ENCODE measurements around the gene ZYX. TPM values are rescaled to one million over a fixed set of nuclear protein-coding genes. Genes with fewer than 3 reads are reported as not detected.

ZYX gene
- polyA plus RNA-seq, 1 donor from 2014 or later = 10.0 TPM

- TF ChIP-seq TAF1 (IDR thresholded peaks at IDR 0.05; ENCODE audit: low read depth) (peak; percentile 53), POLR2AphosphoS5 (IDR thresholded peaks at IDR 0.05) (peak; percentile 46), RAD21 (conservative IDR thresholded peaks at IDR 0.05) (no peak), MXI1 (conservative IDR thresholded peaks at IDR 0.05; ENCODE audit: poor library complexity, severe bottlenecking) (peak; percentile 11)
- peak overlapping the region; percentile 97 for H3K4me3 ChIP-seq (ENCODE audit: low read length)
- peak overlapping the region; percentile 100 for H3K9ac ChIP-seq (ENCODE audit: low read length)
- no peaks in the 10 kb centered on the region for H3K9me3 ChIP-seq (ENCODE audit: low read length)
- H3K36me3 ChIP-seq (ENCODE audit: insufficient read depth, low read length) = no peaks in the 10 kb centered on the region
- H3F3A ChIP-seq (ENCODE audit: insufficient read depth, low read length, poor library complexity, severe bottlenecking) = no peaks in the 10 kb centered on the region
- H3K27ac ChIP-seq (ENCODE audit: low read length) = peak overlapping the region; percentile 92
- no peaks in the 10 kb centered on the region for H3K9me2 ChIP-seq (ENCODE audit: insufficient read depth, low read length)
- peaks cover 13% of the 10 kb centered on the region for H3K79me2 ChIP-seq (replicated peaks; ENCODE audit: insufficient read depth, low read length)
- no peaks in the 10 kb centered on the region for H3K27me3 ChIP-seq (ENCODE audit: insufficient read depth, low read depth, low read length)
- H3K4me2 ChIP-seq (ENCODE audit: low read length) = peak overlapping the region; percentile 44
- H2AFZ ChIP-seq (ENCODE audit: low read depth, low read length) = peak overlapping the region; percentile 98
- no peaks in the 10 kb centered on the region for H4K20me1 ChIP-seq (ENCODE audit: insufficient read depth)
Measured at GRCh38 chr7:143361552-143362130, 19.5 kb upstream of the ZYX start.

- H3K27ac ChIP-seq (ENCODE audit: low read length) = peak within 1 kb of the TSS; percentile 92
- H3K79me2 ChIP-seq (replicated peaks; ENCODE audit: insufficient read depth, low read length) = peaks cover 13% of the 10 kb centered on the region
Measured at GRCh38 chr7:143362131-143363015, 18.8 kb upstream of the ZYX start, which contains the start of gene FAM131B. FAM131B (minus strand) TSS chr7:143362713; CDS start chr7:143362603, 110 bp downstream.

More at GRCh38 chr7:143362131-143363015, 18.8 kb upstream of the ZYX start, which contains the start of gene FAM131B:
- no peaks in the 10 kb centered on the region for H3K36me3 ChIP-seq (ENCODE audit: insufficient read depth, low read length)
- H3K4me2 ChIP-seq (ENCODE audit: low read length) = peak within 1 kb of the TSS; percentile 86
- no peaks in the 10 kb centered on the region for H3F3A ChIP-seq (ENCODE audit: insufficient read depth, low read length, poor library complexity, severe bottlenecking)
- H3K9me3 ChIP-seq (ENCODE audit: low read length) = no peaks in the 10 kb centered on the region
- no peaks in the 10 kb centered on the region for H4K20me1 ChIP-seq (ENCODE audit: insufficient read depth)
- H2AFZ ChIP-seq (ENCODE audit: low read depth, low read length) = peak within 1 kb of the TSS; percentile 98
- no peaks in the 10 kb centered on the region for H3K27me3 ChIP-seq (ENCODE audit: insufficient read depth, low read depth, low read length)
- TF ChIP-seq RAD21 (conservative IDR thresholded peaks at IDR 0.05) = no peak
- TF ChIP-seq MXI1 (conservative IDR thresholded peaks at IDR 0.05; ENCODE audit: poor library complexity, severe bottlenecking) = peak; percentile 11
- TF ChIP-seq EZH2 (IDR thresholded peaks at IDR 0.05; ENCODE audit: borderline replicate concordance, insufficient read depth, low read length, poor library complexity, severe bottlenecking) = no peak
- peak; percentile 54 for TF ChIP-seq TAF1 (IDR thresholded peaks at IDR 0.05; ENCODE audit: low read depth)
- TF ChIP-seq CTCF (IDR thresholded peaks at IDR 0.05; ENCODE audit: poor library complexity, severe bottlenecking) = no peak
- no peak for TF ChIP-seq POLR2AphosphoS5 (IDR thresholded peaks at IDR 0.05)
- TF ChIP-seq EP300 (conservative IDR thresholded peaks at IDR 0.05; ENCODE audit: poor library complexity, severe bottlenecking) = peak; percentile 17
- no peak for TF ChIP-seq REST (IDR thresholded peaks at IDR 0.05; ENCODE audit: borderline replicate concordance)
- TF ChIP-seq SMC3 (conservative IDR thresholded peaks at IDR 0.05; ENCODE audit: poor library complexity) = no peak
- H3K9ac ChIP-seq (ENCODE audit: low read length) = peak within 1 kb of the TSS; percentile 100
- H3K4me3 ChIP-seq (ENCODE audit: low read length) = peak within 1 kb of the TSS; percentile 97
- no peaks in the 10 kb centered on the region for H3K9me2 ChIP-seq (ENCODE audit: insufficient read depth, low read length)
